ENCODE measurements around the gene RIBC2. TPM values are rescaled to one million over a fixed set of nuclear protein-coding genes. Genes with fewer than 3 reads are reported as not detected.

RIBC2 gene
- total RNA-seq, 1 donor from 2014 or later, result 2.6 TPM

GRCh38 chr22:45420011-45420410 lies 6.5 kb downstream of the RIBC2 start:
- Histone ChIP-seq H3K27ac (no peak overlapping the region), H3K4me3 (no peak overlapping the region), H3K27me3 (ENCODE audit: low read depth) (no peaks in the 10 kb centered on the region), H3K36me3 (no peaks in the 10 kb centered on the region), H3K4me1 (no peaks in the 10 kb centered on the region), H3K9me3 (no peaks in the 10 kb centered on the region)
- TF ChIP-seq CTCF (IDR thresholded peaks at IDR 0.05), result no peak
- intact Hi-C loops (cut with DNase I), result no loop called here
- ATAC-seq (no peak), DNase-seq (no peak)

GRCh38 chr22:45420539-45420938 lies 7.0 kb downstream of the RIBC2 start:
- Histone ChIP-seq H3K27me3 (ENCODE audit: low read depth) (no peaks in the 10 kb centered on the region), H3K9me3 (no peaks in the 10 kb centered on the region), H3K27ac (no peak overlapping the region), H3K4me3 (no peak overlapping the region), H3K4me1 (no peaks in the 10 kb centered on the region), H3K36me3 (no peaks in the 10 kb centered on the region)
- TF ChIP-seq CTCF (IDR thresholded peaks at IDR 0.05), result no peak
- ATAC-seq (no peak), DNase-seq (no peak)
- intact Hi-C loops (cut with DNase I), result no loop called here

GRCh38 chr22:45421349-45422055 lies 8.0 kb downstream of the RIBC2 start:
- no peaks in the 10 kb centered on the region for H3K9me3 ChIP-seq
- H3K27me3 ChIP-seq (ENCODE audit: low read depth), result no peaks in the 10 kb centered on the region
- intact Hi-C loops (cut with DNase I), result no loop called here
- no peak overlapping the region for H3K27ac ChIP-seq
- H3K4me3 ChIP-seq, result no peak overlapping the region
- no peak for TF ChIP-seq CTCF (IDR thresholded peaks at IDR 0.05)
- H3K4me1 ChIP-seq, result no peaks in the 10 kb centered on the region
- no peaks in the 10 kb centered on the region for H3K36me3 ChIP-seq
- DNase-seq (no peak), ATAC-seq (no peak)

- no peak for ATAC-seq
- intact Hi-C loops (cut with DNase I), result no loop called here
- DNase-seq, result no peak
- H3K9me3 ChIP-seq, result no peaks in the 10 kb centered on the region
- no peak for TF ChIP-seq CTCF (IDR thresholded peaks at IDR 0.05)
- H3K27me3 ChIP-seq (ENCODE audit: low read depth), result no peaks in the 10 kb centered on the region
- H3K4me3 ChIP-seq, result no peak overlapping the region
- no peaks in the 10 kb centered on the region for H3K4me1 ChIP-seq
- no peaks in the 10 kb centered on the region for H3K36me3 ChIP-seq
- H3K27ac ChIP-seq, result no peak overlapping the region
These were observed 8.9 kb downstream of the RIBC2 start for GRCh38 chr22:45422237-45422983.

GRCh38 chr22:45423524-45423923 lies 10.0 kb downstream of the RIBC2 start:
- ATAC-seq (no peak), DNase-seq (no peak)
- Histone ChIP-seq H3K27ac (no peak overlapping the region), H3K27me3 (ENCODE audit: low read depth) (no peaks in the 10 kb centered on the region), H3K4me1 (no peaks in the 10 kb centered on the region), H3K9me3 (no peaks in the 10 kb centered on the region), H3K4me3 (no peak overlapping the region), H3K36me3 (no peaks in the 10 kb centered on the region)
- intact Hi-C loops (cut with DNase I), result no loop called here
- no peak for TF ChIP-seq CTCF (IDR thresholded peaks at IDR 0.05)
